Measurements from ENCODE around the gene CEP170B.

DNA sequence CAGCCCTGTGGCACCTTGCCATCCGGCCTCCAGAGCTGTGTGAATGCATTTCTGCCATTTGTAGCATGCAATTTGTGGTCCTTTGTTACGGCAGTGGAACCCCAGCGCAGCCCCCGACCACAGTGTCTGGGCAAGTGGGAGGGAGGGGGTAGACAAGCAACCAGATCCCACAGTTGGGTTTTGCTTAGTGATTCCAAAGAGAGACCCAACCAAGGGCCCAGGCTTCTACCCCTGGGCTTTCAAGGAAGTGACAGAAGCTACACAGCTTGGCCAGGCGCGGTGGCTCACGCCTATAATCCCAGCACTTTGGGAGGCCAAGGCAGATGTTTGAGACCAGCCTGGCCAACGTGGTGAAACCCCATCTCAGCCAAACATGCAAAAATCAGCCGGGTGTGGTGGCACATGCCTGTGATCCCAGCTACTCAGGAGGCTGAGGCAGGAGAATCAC, 46.3 kb upstream of the CEP170B start:
- TF ChIP-seq POLR2AphosphoS2 (conservative IDR thresholded peaks at IDR 0.05; ENCODE audit: low read length) (no peak), RCOR1 (IDR thresholded peaks at IDR 0.05; ENCODE audit: low read depth, low read length) (no peak), RFX5 (IDR thresholded peaks at IDR 0.05) (no peak), POLR2A (IDR thresholded peaks at IDR 0.05; ENCODE audit: low read length) (no peak), CEBPB (IDR thresholded peaks at IDR 0.05) (no peak), JUNB (IDR thresholded peaks at IDR 0.05) (no peak), EP300 (IDR thresholded peaks at IDR 0.05) (no peak), BHLHE40 (IDR thresholded peaks at IDR 0.05; ENCODE audit: low read depth, low read length) (no peak)
- TF ChIP-seq, protein P1, sequence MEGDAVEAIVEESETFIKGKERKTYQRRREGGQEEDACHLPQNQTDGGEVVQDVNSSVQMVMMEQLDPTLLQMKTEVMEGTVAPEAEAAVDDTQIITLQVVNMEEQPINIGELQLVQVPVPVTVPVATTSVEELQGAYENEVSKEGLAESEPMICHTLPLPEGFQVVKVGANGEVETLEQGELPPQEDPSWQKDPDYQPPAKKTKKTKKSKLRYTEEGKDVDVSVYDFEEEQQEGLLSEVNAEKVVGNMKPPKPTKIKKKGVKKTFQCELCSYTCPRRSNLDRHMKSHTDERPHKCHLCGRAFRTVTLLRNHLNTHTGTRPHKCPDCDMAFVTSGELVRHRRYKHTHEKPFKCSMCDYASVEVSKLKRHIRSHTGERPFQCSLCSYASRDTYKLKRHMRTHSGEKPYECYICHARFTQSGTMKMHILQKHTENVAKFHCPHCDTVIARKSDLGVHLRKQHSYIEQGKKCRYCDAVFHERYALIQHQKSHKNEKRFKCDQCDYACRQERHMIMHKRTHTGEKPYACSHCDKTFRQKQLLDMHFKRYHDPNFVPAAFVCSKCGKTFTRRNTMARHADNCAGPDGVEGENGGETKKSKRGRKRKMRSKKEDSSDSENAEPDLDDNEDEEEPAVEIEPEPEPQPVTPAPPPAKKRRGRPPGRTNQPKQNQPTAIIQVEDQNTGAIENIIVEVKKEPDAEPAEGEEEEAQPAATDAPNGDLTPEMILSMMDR (IDR thresholded peaks at IDR 0.05) = no peak
- TF ChIP-seq, protein P2, sequence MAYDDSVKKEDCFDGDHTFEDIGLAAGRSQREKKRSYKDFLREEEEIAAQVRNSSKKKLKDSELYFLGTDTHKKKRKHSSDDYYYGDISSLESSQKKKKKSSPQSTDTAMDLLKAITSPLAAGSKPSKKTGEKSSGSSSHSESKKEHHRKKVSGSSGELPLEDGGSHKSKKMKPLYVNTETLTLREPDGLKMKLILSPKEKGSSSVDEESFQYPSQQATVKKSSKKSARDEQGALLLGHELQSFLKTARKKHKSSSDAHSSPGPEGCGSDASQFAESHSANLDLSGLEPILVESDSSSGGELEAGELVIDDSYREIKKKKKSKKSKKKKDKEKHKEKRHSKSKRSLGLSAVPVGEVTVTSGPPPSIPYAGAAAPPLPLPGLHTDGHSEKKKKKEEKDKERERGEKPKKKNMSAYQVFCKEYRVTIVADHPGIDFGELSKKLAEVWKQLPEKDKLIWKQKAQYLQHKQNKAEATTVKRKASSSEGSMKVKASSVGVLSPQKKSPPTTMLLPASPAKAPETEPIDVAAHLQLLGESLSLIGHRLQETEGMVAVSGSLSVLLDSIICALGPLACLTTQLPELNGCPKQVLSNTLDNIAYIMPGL (CRISPR knock-in tag; IDR thresholded peaks at IDR 0.05; ENCODE audit: borderline replicate concordance) = no peak
